Measurements from ENCODE around the gene KDM1A.

KDM1A gene

DNA sequence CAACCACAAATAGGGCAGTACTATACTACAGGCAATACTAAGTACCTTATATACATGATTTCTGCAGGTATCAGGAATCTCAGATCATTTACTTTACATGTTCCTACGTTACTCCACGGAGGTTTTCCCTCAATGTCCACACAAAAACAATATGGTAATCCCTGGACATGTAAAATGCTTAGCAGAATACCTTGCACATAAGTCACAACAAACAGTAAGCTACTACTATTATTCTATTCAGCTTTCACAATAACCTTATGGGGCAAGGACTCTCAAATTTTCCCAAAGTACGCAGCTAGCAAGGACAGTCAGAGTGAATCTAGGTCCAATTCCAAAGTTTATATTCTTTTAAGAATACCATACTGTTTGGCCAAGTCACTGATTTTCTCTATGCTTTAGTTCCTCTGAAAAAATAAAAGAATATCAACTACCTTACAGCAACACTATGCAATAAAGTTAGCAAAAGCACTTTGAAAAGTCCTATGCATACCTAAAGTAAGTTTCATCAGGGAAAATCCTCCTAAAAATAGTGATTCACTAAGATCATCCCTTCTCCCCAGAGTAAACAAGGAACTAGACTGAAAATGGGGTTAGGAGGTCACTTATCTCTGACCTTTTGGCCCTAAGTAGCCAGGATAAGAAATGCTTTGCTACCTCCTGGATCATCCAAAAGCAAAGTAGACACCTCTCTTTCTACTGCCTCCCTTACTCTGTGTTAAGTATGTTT is 82.0 kb downstream of the KDM1A start:
- Histone ChIP-seq H3K27ac (ENCODE audit: extremely low read depth, low read depth, low read length) (no peak overlapping the region), H3K36me3 (ENCODE audit: control insufficient read depth in 2 of 2, insufficient read depth in 1 of 2, low read length in 2 of 2) (peaks cover 0 to 17% of the 10 kb centered on the region in 2 experiments; a peak in 2 of 3 replicates), H3K4me1 (ENCODE audit: control insufficient read depth, insufficient read depth, low read length) (peaks cover 32% of the 10 kb centered on the region), H3K4me3 (ENCODE audit: low read depth, low read length) (no peak overlapping the region), H3K9me3 (ENCODE audit: control insufficient read depth, insufficient read depth, low read depth, low read length) (no peaks in the 10 kb centered on the region)
- POLR2A ChIA-PET: interaction anchor here (0.6 to 3.0 kb wide), 4 partner anchors 13 to 196 kb away, joined by 3 to 13 read pairs (median 6); no protein-coding TSS in a partner anchor
- CTCF ChIA-PET: interaction anchor here (0.6 to 12.9 kb wide), 6 partner anchors 9 to 1003 kb away, joined by 3 to 333 read pairs (median 16); no protein-coding TSS in a partner anchor
- TF ChIP-seq, protein P1, sequence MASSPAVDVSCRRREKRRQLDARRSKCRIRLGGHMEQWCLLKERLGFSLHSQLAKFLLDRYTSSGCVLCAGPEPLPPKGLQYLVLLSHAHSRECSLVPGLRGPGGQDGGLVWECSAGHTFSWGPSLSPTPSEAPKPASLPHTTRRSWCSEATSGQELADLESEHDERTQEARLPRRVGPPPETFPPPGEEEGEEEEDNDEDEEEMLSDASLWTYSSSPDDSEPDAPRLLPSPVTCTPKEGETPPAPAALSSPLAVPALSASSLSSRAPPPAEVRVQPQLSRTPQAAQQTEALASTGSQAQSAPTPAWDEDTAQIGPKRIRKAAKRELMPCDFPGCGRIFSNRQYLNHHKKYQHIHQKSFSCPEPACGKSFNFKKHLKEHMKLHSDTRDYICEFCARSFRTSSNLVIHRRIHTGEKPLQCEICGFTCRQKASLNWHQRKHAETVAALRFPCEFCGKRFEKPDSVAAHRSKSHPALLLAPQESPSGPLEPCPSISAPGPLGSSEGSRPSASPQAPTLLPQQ (tag by site-specific recombination; IDR thresholded peaks at IDR 0.05): no peak
- TF ChIP-seq HIC1 (tag by site-specific recombination; IDR thresholded peaks at IDR 0.05) (no peak), ZNF302 (tag by site-specific recombination; IDR thresholded peaks at IDR 0.05; ENCODE audit: low read depth) (no peak), REST (tag by site-specific recombination; IDR thresholded peaks at IDR 0.05) (no peak), SP3 (tag by site-specific recombination; IDR thresholded peaks at IDR 0.05) (no peak), ZNF239 (tag by site-specific recombination; IDR thresholded peaks at IDR 0.05) (no peak), MZF1 (tag by site-specific recombination; IDR thresholded peaks at IDR 0.05; ENCODE audit: borderline replicate concordance) (no peak), ZNF707 (tag by site-specific recombination; IDR thresholded peaks at IDR 0.05) (no peak), ZNF354C (tag by site-specific recombination; IDR thresholded peaks at IDR 0.05; ENCODE audit: borderline replicate concordance, low read depth) (no peak), ZNF19 (tag by site-specific recombination; IDR thresholded peaks at IDR 0.05; ENCODE audit: low read depth) (no peak)
- TF ChIP-seq, protein P2, sequence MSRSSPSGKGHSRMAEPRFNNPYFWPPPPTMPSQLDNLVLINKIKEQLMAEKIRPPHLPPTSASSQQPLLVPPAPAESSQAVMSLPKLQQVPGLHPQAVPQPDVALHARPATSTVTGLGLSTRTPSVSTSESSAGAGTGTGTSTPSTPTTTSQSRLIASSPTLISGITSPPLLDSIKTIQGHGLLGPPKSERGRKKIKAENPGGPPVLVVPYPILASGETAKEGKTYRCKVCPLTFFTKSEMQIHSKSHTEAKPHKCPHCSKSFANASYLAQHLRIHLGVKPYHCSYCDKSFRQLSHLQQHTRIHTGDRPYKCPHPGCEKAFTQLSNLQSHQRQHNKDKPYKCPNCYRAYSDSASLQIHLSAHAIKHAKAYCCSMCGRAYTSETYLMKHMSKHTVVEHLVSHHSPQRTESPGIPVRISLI (tag by site-specific recombination; IDR thresholded peaks at IDR 0.05): no peak

DNA sequence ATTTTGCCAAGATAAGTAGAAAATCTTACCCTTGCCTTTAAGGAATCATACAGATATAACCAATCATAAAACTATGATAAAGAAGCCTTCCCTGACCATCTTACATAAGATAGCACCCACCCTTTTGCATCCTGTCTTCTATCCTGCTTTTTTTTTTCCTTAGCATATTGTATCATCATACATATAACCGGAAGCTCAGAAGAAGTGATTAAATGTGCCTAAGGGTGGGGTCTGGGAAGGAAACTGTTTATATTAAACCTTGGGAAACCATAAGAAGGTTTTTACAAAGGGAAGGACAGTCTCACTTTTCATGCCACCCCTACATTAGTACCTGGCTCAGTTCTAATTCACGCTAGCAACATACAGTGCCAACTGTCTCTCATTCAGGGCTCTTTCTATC is 82.6 kb downstream of the KDM1A start:
- H3K27ac ChIP-seq (ENCODE audit: extremely low read depth, low read depth, low read length): no peak overlapping the region
- POLR2A ChIA-PET: interaction anchor here (0.6 kb wide), 1 partner anchor 196 kb away, joined by 6 read pairs; no protein-coding TSS in a partner anchor
- no peak overlapping the region for H3K4me3 ChIP-seq (ENCODE audit: low read depth, low read length)

More for the DNA sequence above, 82.6 kb downstream of the KDM1A start:
- H3K9me3 ChIP-seq (ENCODE audit: control insufficient read depth, insufficient read depth, low read depth, low read length): no peaks in the 10 kb centered on the region
- peak; percentile 49; the same call in 1 of the 2 replicates for TF ChIP-seq PRDM10 (tag by site-specific recombination; IDR thresholded peaks at IDR 0.05)
- TF ChIP-seq ZXDB (tag by site-specific recombination; IDR thresholded peaks at IDR 0.05): no peak
- H3K36me3 ChIP-seq (ENCODE audit: control insufficient read depth in 2 of 2, insufficient read depth in 1 of 2, low read length in 2 of 2): peaks cover 0 to 20% of the 10 kb centered on the region in 2 experiments; a peak in 2 of 3 replicates
- CTCF ChIA-PET: interaction anchor here (0.7 to 12.9 kb wide), 4 partner anchors 31 to 83 kb away, joined by 3 to 333 read pairs (median 4); no protein-coding TSS in a partner anchor
- peaks cover 32% of the 10 kb centered on the region for H3K4me1 ChIP-seq (ENCODE audit: control insufficient read depth, insufficient read depth, low read length)

All from HEK293 (cell line).